Measurements from ENCODE around the gene EIF4B. TPM values are rescaled to one million over a fixed set of nuclear protein-coding genes. Genes with fewer than 3 reads are reported as not detected.
A peak's percentile ranks its signal among the peaks of the same experiment; 100 is the strongest.
"Not testable (repeated sequence)": the region's sequence is repeated elsewhere in the genome, so short reads cannot be mapped to it uniquely, and the experiment has no call there.

The EIF4B gene
- total RNA-seq, 1 donor from 2014 or later = 789 TPM

DNA sequence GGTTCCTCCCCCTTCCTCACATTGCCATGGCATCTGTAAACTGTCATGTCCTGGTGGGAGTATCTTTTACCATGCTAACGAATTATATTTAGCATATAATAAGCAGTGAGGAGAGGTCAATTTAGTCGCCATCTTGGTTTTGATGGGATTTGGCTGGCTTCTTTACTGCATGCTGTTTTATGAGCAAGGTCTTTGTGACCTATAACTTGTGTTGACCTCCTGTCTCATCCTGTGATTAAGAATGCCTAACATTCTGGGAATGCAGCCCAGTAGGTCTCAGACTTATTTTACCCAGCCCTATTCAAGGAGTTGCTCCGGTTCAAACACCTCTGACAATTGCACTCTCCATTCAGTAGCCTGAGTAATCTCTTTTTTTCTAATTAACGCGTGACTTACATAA lies 2.1 kb upstream of the EIF4B start:
- no peak for DNase-seq

GRCh38 chr12:53004582-53004981 lies 1.7 kb upstream of the EIF4B start:
- DNase-seq = no peak

DNA sequence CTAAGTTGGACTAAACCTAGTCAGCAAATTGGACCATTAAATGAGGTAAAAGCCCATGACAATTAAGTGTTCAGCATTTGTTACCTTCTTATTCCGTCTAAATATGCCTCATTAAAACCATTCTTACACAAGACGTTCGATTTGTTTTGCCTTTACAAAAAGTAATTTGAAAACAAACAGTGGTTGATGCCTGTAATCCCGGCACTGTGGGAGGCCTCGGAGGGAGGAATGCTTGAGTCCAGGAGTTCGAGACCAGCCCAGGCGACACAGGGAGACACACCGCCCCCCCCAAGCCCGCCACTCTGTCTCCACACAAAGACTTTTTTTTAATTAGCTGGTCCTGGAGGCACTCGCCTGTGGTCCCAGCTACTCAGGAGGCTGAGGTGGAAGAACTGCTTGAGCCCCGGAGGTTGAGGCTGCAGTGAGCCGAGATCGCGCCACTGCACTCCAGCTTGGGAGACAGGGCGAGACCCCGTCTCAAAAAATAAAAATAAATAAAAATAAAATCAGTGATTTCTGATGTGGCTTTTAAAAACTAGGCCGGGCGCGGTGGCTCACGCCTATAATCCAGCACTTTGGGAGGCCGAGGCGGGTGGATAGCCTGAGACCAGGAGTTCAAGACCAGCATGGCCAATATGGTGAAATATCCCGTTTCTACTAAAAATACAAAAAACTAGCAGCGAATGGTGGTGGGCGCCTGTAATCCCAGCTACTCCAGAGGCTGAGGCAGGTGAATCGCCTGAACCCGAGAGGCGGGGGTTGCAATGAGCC lies 856 bp upstream of the EIF4B start:
- no peak for DNase-seq

GRCh38 chr12:53006810-53007309 lies 604 bp downstream of the EIF4B start:
- peak; percentile 86 for DNase-seq

DNA sequence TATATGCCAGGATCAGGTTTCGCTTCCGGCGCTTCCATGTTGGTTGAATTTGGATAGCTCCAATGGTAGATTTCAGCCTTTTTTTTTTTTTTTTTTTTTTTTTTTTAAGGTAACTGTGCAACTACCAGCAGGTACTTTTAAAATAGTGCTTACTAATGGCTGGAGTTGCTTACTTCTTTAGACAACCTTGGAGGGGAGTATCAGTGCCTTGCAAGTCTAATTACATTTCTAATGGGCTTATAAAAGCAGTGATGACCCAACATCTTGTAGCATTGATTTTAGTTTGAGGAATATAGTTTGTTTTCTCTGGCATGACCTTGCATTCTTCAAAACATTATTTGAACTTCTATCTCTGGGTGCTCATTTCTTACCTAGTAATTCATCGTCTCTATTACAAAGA lies 1.1 kb downstream of the EIF4B start:
- no peak for DNase-seq

DNA sequence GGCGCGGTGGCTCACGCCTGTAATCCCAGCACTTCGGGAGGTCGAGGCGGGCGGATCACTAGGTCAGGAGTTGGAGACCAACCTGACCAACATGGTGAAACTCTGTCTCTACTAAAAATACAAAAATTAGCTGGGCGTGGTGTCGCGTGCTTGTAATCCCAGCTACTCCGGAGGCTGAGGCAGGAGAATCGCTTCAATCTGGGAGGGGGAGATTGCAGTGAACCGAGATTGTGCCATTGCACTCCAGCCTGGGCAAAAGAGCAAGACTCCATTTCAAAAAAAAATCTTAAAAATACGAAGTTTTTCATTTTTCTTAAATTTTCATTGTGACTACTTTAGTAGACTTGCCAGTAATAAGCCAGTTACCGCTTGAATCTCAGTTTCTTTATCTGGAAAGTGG lies 2.5 kb downstream of the EIF4B start:
- not testable (repeated sequence) for DNase-seq

DNA sequence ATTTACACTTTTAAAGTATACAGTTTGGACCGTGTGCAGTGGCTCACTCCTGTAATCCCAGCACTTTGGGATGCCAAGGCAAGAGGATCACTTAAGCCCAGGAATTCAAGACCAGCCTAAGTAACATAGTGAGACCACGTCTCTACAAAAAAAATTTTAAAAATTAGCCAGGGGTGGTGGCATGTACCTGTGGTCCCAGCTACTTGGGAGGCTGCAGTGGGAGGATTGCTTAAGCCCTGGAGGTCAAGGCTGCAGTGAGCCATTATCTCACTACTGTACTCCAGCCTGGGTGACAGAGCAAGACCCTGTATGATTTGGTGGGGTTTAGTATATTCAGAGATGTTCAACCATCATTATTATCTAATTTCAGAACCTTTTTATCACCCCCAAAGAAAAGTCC lies 4.7 kb downstream of the EIF4B start:
- DNase-seq = no peak

DNA sequence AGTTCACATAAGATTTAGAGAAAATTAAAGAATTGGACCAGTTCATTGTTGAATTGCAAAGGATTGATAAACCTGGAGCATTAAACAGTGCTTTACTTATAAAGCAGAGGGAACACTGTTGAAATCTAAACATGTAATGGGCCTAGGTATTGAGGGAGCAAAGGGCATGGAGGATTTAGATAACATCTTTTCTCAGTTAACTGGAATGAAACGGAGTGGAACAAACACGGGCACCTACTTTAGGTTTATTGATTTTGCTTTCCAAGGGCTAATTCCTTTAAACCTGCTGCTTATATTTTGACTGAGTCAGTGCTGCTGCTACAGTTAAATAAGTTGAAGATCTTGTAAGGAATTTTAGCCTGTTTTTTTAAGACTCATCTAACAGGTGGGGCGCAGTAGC lies 5.6 kb downstream of the EIF4B start:
- no peak for DNase-seq

- no peak for DNase-seq
These were observed 6.7 kb downstream of the EIF4B start for GRCh38 chr12:53012928-53013327.

- no peak for DNase-seq
These were observed 8.5 kb downstream of the EIF4B start for GRCh38 chr12:53014709-53015108.

DNA sequence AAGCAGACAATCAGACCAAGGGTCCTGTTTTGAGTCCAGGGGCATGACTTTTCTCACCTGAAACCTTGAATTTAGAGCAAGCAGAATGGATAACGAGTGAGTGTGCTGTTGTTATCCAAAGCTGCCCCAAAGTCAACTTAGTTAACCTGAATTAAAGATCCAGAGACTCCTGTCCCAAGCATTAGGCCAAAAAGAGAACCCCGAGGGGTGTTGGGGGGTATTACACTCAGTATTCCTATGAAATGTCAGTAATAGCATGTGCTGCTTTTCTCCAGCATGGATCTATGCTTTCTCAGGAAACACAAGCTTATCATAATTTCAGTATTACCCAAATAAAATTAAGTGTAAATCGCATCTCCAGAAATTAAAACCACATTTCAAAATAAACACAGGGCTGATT lies 19.0 kb downstream of the EIF4B start:
- no peak for DNase-seq

- not testable (repeated sequence) for DNase-seq
These were observed 20.8 kb downstream of the EIF4B start for GRCh38 chr12:53027014-53027413.

GRCh38 chr12:53031616-53032015 lies 25.4 kb downstream of the EIF4B start:
- DNase-seq = no peak

GRCh38 chr12:53033832-53034231 lies 27.6 kb downstream of the EIF4B start:
- not testable (repeated sequence) for DNase-seq

DNA sequence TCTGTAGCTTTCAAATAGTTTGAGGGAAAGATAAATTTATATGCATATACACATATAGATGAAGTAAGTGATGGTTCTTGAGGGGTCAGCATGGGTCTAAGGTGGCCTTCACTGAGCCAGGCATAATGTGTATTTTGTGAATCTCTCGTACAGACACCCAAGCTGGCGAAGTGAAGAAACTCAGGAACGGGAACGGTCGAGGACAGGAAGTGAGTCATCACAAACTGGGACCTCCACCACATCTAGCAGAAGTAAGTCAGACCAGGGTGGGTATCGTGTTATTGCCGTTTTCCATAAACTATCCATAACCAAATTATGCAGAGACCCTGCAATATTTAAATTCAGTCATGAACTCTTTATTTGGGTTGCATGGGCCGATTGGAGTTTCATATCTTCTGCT lies 28.2 kb downstream of the EIF4B start:
- DNase-seq = no peak

DNA sequence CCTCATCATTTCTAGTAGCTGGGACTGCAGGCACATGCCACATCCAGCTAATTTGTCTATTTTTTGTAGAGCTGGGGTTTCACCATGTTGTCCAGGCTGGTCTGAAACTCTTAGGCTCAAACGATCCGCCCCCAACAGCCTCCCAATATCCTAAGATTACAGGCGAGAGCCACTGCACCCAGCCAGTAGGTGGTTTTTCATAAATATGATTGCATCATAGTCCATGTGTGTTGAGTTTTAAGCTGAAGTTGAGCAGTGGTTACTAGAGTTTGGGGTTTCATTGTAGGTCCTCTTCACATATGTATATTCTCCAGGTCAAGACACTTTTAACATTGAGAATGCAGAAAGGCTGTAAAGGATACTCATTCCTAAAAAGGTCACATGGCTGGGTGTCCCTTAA lies 30.5 kb downstream of the EIF4B start:
- no peak for DNase-seq

DNA sequence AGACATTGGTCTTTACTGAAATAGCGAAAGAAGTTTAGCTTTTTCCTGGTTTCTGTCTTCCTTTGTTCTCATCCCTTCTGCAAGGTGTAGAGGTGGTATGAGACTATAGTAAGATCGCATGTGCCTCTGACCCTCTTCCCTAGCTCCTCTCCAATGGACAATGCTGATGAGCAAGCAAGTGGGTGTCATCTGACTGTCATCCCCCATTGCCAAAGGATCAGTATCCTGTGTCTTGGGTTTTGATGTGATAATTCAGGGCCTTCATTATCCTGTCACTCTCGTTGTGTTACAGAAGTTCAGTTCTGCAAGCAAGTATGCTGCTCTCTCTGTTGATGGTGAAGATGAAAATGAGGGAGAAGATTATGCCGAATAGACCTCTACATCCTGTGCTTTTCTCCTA lies 33.6 kb downstream of the EIF4B start:
- no peak for DNase-seq

DNA sequence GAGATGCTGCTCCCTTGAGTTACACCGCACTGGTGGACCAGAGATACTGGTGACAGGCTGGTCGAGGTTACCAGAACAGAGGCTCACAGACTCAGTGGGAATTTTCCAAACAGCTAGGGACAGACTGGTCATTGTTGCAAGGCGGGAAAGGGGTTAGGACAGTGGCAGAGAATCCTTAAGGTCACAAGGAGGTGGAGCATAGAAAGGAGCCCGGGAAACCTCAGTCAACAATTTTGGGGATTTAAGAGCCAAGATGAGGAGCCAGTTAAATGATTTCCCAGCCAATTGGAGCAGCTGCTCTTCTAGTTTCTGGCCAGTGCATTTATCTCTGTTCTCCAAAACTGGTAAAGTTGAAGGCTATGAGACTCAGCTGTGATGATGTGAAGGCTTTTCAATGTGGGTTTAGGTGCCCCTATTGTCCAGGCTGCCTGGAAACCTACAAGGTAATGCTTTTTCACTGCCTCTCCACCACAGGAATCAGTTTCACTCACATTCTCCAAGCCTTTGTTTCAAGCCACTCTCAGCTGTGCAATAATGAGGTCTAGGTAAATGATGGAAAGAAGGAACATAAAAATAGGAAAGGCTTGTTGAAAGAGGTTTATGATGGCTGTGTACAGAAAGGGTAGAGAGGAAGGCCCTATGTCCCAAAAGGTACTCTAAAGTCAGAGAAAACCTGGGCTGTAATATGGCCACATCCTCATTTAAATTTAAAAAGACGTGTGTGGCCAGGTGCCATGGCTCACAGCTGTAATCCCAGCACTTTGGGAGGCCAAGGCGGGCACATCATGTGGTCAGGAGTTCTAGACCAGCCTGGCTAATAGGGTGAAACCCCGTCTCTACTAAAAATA lies 36.6 kb downstream of the EIF4B start:
- no peak for DNase-seq

- DNase-seq = peak; percentile 88
These were observed 37.9 kb downstream of the EIF4B start for GRCh38 chr12:53044052-53044581.

DNA sequence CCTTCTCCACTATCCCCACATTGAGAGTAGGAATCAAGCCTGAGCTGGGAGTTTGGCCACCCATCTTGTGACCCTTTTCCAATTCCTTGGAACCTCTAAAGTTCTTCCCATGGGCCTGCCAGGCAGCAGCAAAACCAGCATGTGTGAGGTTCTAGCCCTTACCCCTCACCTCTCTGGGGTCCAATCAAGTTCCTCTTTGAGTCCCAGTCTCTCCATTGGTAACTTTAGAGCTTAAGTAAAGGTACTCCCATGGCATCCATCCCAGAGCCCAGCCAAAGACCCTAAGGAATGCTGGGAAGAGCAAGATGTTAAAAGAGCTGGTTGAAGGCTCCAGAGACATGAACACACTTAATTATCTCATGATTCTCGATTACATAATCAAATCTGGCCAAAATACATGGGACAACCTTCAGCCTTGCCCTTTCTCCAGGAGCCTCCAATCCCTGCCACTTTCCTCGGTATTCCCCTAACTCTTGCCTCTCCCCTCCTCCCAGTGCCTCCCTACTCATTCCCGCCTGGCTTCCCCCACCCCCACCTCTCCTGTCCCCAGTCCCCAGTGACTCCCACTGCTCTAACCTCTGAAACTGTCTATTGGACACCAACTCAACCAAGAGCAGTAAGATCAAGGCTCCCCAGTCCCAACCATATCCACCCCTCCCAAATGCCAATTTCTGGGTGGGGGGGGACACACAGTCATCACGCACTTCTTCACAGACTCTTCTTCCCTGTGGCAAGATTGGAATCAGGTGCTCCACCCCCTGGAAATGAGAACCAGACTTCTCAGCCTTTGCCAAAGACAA lies 38.8 kb downstream of the EIF4B start:
- no peak for DNase-seq

- peak; percentile 61 for DNase-seq
These were observed 39.4 kb downstream of the EIF4B start for GRCh38 chr12:53045696-53046045.

DNA sequence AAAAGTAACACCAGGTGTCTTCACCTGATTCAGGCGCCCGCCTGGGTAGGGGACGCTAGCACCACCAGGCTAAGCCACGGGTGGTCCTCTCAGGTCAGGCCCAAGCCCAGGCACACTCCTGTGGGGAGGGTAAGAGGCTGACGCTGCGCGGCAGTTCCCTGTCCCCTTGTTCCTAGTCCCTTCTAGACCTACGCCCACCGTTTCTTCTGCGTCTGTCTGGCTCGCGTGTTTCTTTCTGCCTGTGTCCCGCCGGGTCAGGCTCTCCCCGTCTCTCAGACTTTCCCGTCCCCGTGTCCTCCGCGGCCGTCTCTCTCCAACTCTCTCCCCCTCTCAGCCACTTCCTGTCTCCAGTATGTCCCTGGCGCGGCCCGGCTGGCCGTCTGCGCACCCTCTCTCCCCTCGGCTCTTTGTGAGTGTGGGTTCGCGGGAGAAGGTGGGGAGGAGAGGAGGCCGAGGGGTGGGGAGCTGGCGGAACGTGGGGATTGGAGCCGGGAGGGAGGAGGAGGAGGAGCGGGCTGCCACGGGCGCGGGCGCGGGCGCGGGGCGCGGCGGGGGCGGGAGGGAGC lies 40.5 kb downstream of the EIF4B start:
- DNase-seq = peak; percentile 93
